HEK293T (cell line): Measurements from ENCODE around the gene LRIT1.

Source experiments
- CTCF ChIA-PET: fragments of 350-600 bp; formaldehyde crosslinking; extraction: SDS; loops from one replicate; lab custom pipeline; 2021; ENCODE audit warnings: antibody characterized with exemption, inconsistent platforms; lab: Yijun Ruan, JAX
- POLR2A ChIA-PET: fragments of 350-600 bp; formaldehyde crosslinking; extraction: SDS; loops from one replicate; lab custom pipeline; 2020; ENCODE audit warnings: antibody characterized with exemption, inconsistent platforms; lab: Yijun Ruan, JAX
- DNase-seq: peaks from one replicate; pipeline ENCODE4 v3.0.0; 2012; ENCODE audit warnings: mixed read lengths; ENCODE audit errors: extremely low spot score
- ARNT ChIP-seq: fragments of 450-650 bp; IDR thresholded peaks from 2 replicates; pipeline ENCODE4 v1.6.1; 2017; ENCODE audit warnings: mild to moderate bottlenecking
- BHLHE40 ChIP-seq: fragments of 450-650 bp; IDR thresholded peaks from 2 replicates; pipeline ENCODE4 v1.6.1; 2016; ENCODE audit warnings: mild to moderate bottlenecking, moderate library complexity, borderline replicate concordance
- CTBP1 ChIP-seq: fragments of 450-650 bp; IDR thresholded peaks from 2 replicates; pipeline ENCODE4 v1.6.1; 2016; ENCODE audit warnings: borderline replicate concordance
- ELF4 ChIP-seq: fragments of 450-650 bp; IDR thresholded peaks from 2 replicates; pipeline ENCODE4 v1.6.1; 2017; ENCODE audit warnings: antibody characterized with exemption
- FOXA1 ChIP-seq: fragments of 450-650 bp; IDR thresholded peaks from 2 replicates; pipeline ENCODE4 v1.6.1; 2016; ENCODE audit warnings: mild to moderate bottlenecking
- FOXK2 ChIP-seq: fragments of 450-650 bp; IDR thresholded peaks from 2 replicates; pipeline ENCODE4 v1.6.1; 2016; ENCODE audit warnings: mild to moderate bottlenecking
- FOXM1 ChIP-seq: fragments of 450-650 bp; IDR thresholded peaks from 2 replicates; pipeline ENCODE4 v1.6.1; 2017; ENCODE audit warnings: mild to moderate bottlenecking, borderline replicate concordance
- HDGF ChIP-seq: fragments of 450-650 bp; IDR thresholded peaks from 2 replicates; pipeline ENCODE4 v1.6.1; 2017; ENCODE audit warnings: antibody characterized with exemption, borderline replicate concordance
- L3MBTL2 ChIP-seq: fragments of 450-650 bp; conservative IDR thresholded peaks from 2 replicates; pipeline ENCODE4 v1.6.1; 2016; ENCODE audit warnings: mild to moderate bottlenecking
- LEF1 ChIP-seq: fragments of 450-650 bp; IDR thresholded peaks from 2 replicates; pipeline ENCODE4 v1.6.1; 2017; ENCODE audit warnings: mild to moderate bottlenecking, borderline replicate concordance
- NFRKB ChIP-seq: fragments of 450-650 bp; IDR thresholded peaks from 2 replicates; pipeline ENCODE4 v1.6.1; 2016; ENCODE audit warnings: mild to moderate bottlenecking, moderate library complexity
- PKNOX1 ChIP-seq: fragments of 450-650 bp; IDR thresholded peaks from 2 replicates; pipeline ENCODE4 v1.6.1; 2016
- SP1 ChIP-seq: fragments of 450-650 bp; IDR thresholded peaks from 2 replicates; pipeline ENCODE4 v1.6.1; 2017
- SUZ12 ChIP-seq: fragments of 450-650 bp; IDR thresholded peaks from 2 replicates; pipeline ENCODE4 v1.6.1; 2016; ENCODE audit warnings: mild to moderate bottlenecking
- TARDBP ChIP-seq: fragments of 450-650 bp; IDR thresholded peaks from 2 replicates; pipeline ENCODE4 v1.6.1; 2016
- ZNF384 ChIP-seq: fragments of 450-650 bp; IDR thresholded peaks from 2 replicates; pipeline ENCODE4 v1.6.1; 2016

Gene LRIT1

DNA sequence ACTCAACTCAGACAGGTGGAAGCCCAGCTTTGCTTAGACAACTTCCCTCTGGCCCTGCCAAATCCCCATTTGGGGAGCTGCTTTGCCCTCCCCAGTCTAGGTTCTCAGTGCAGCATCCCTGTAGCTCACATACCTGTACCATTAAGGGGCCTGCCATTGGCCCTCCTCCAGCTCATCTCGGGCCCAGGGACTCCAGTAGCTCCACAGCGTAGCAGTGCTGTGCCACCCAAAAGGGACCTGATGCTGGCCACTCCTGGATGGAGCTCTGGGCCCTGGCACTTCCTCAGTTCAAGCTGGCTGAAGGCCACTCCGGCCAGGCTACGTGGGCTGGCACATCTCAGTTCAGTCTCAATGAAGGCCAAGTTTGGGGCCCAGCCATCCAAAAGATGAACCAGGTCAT is 7.4 kb downstream of the LRIT1 start:
- ChIA-PET CTCF (no interaction called here), POLR2A (no interaction called here)
- DNase-seq: no peak
- TF ChIP-seq ZNF384: no peak
- TF ChIP-seq ARNT: no peak
- no peak for TF ChIP-seq FOXA1
- no peak for TF ChIP-seq BHLHE40
- TF ChIP-seq ELF4: no peak
- no peak for TF ChIP-seq HDGF
- TF ChIP-seq PKNOX1: no peak
- TF ChIP-seq SP1: no peak
- TF ChIP-seq NFRKB: no peak
- TF ChIP-seq FOXK2: no peak
- TF ChIP-seq FOXM1: no peak

- POLR2A ChIA-PET: no interaction called here
- CTCF ChIA-PET: no interaction called here
- no peak for DNase-seq
Measured at GRCh38 chr10:84232376-84232775, 9.0 kb downstream of the LRIT1 start.

DNA sequence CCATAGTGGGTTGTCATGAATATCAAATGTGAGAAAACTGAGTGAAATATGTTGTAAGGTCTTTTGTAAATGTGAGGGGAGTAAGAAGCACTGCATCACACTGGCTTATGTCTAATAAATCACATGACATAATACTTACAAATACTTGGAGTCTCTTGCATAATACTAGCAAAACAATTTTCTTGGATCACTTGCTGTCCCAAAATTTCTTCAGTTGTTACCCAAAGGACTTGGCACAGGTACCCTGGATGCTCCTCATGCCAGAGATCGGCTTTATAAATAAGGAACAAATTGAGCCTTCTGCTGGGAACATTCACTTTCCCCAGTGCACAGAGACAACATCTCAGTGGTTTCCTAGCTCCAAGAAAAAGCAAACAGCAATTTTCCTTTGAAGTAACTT is 11.0 kb downstream of the LRIT1 start:
- no peak for DNase-seq
- TF ChIP-seq FOXA1 (no peak), TARDBP (no peak), BHLHE40 (no peak), CTBP1 (no peak), SUZ12 (no peak), LEF1 (no peak), ARNT (no peak), FOXK2 (no peak), HDGF (no peak), ZNF384 (no peak), NFRKB (no peak), ELF4 (no peak), FOXM1 (no peak), L3MBTL2 (no peak), SP1 (no peak), PKNOX1 (no peak)
- ChIA-PET CTCF (no interaction called here), POLR2A (no interaction called here)

More at GRCh38 chr10:84232376-84232775, 9.0 kb downstream of the LRIT1 start:
- TF ChIP-seq TARDBP: no peak
- TF ChIP-seq FOXM1: no peak
- TF ChIP-seq PKNOX1: no peak
- no peak for TF ChIP-seq ELF4
- TF ChIP-seq ZNF384: no peak
- no peak for TF ChIP-seq CTBP1
- no peak for TF ChIP-seq FOXA1
- no peak for TF ChIP-seq ARNT
- TF ChIP-seq L3MBTL2: no peak

GRCh38 chr10:84227810-84228209 is 13.5 kb downstream of the LRIT1 start:
- no peak for DNase-seq
- TF ChIP-seq FOXA1: no peak
- POLR2A ChIA-PET: no interaction called here
- CTCF ChIA-PET: no interaction called here

DNA sequence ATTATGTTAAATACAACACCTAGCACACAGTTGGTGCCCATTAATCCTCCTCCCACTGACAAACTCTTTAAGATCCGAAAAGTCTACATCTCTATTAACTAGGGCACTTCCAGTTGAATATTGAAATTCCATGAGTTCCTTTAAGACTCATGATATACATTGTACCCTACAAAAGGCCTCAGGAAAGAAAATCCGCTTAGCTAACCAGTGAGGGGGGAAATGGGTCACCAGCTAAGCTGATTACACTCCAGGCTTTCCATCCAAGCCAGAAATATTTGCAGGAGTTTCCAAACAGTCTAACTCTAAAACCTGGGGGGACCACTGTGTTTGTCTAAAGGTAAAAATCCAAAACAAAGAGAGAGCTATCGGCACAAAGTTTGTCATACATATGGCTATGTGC is 14.7 kb downstream of the LRIT1 start:
- TF ChIP-seq FOXK2 (no peak), LEF1 (no peak), ELF4 (no peak), ZNF384 (no peak), ARNT (no peak), BHLHE40 (no peak), CTBP1 (no peak), PKNOX1 (no peak), FOXM1 (no peak), SP1 (no peak), FOXA1 (no peak), HDGF (no peak), NFRKB (no peak), L3MBTL2 (no peak), TARDBP (no peak), SUZ12 (no peak)
- ChIA-PET POLR2A (no interaction called here), CTCF (no interaction called here)
- no peak for DNase-seq

GRCh38 chr10:84225427-84226173 is 15.7 kb downstream of the LRIT1 start, which contains the start of gene LRIT2:
Gene LRIT2 (minus strand): TSS chr10:84225544. CDS start chr10:84225520, 24 bp downstream.
- TF ChIP-seq ELF4: no peak
- no peak for TF ChIP-seq BHLHE40
- POLR2A ChIA-PET: no interaction called here
- CTCF ChIA-PET: no interaction called here
- no peak for DNase-seq
